Progenitor cell of endocrine pancreas (in vitro differentiated cells): Measurements from ENCODE around the gene SPRR2A. TPM values are rescaled to one million over a fixed set of nuclear protein-coding genes. Genes with fewer than 3 reads are reported as not detected.
"Not testable (repeated sequence)": the region's sequence is repeated elsewhere in the genome, so short reads cannot be mapped to it uniquely, and the experiment has no call there.

Source experiments
- DNase-seq: peaks from one replicate; pipeline ENCODE4 v3.0.0; 2021; ENCODE audit warnings: low spot score; ENCODE audit not compliant: unreplicated experiment
- H3K27ac Mint-ChIP-seq: 2 replicates; pipeline ENCODE4 v1.8.0; 2021; ENCODE audit warnings: mild to moderate bottlenecking, moderate library complexity, mixed read lengths
- H3K27me3 Mint-ChIP-seq: 2 replicates; pipeline ENCODE4 v1.8.0; 2021; ENCODE audit warnings: mixed read lengths
- H3K36me3 Mint-ChIP-seq: 2 replicates; pipeline ENCODE4 v1.8.0; 2022; ENCODE audit warnings: mixed read lengths; ENCODE audit not compliant: insufficient read depth
- H3K4me1 Mint-ChIP-seq: 2 replicates; pipeline ENCODE4 v1.8.0; 2021; ENCODE audit warnings: low read depth, mixed read lengths
- H3K4me3 Mint-ChIP-seq: 2 replicates; pipeline ENCODE4 v1.8.0; 2021; ENCODE audit warnings: low read depth, mild to moderate bottlenecking, moderate library complexity, mixed read lengths
- H3K9me3 Mint-ChIP-seq: 2 replicates; pipeline ENCODE4 v1.8.0; 2021; ENCODE audit warnings: low read depth, mixed read lengths
- total RNA-seq: library from RNA; stranded (reverse); gene quantifications from 2 replicates; pipeline ENCODE4 v1.2.1, GENCODE V29; 2021
- TF ChIP-seq, protein P1 (sequence below): fragments of 200-600 bp; sonication (generic); IDR thresholded peaks from one replicate; pipeline ENCODE4 v1.5.0; 2021; ENCODE audit warnings: antibody characterized with exemption, mild to moderate bottlenecking; ENCODE audit not compliant: unreplicated experiment

The SPRR2A gene
- total RNA-seq, 1 donor from 2014 or later = not detected

DNA sequence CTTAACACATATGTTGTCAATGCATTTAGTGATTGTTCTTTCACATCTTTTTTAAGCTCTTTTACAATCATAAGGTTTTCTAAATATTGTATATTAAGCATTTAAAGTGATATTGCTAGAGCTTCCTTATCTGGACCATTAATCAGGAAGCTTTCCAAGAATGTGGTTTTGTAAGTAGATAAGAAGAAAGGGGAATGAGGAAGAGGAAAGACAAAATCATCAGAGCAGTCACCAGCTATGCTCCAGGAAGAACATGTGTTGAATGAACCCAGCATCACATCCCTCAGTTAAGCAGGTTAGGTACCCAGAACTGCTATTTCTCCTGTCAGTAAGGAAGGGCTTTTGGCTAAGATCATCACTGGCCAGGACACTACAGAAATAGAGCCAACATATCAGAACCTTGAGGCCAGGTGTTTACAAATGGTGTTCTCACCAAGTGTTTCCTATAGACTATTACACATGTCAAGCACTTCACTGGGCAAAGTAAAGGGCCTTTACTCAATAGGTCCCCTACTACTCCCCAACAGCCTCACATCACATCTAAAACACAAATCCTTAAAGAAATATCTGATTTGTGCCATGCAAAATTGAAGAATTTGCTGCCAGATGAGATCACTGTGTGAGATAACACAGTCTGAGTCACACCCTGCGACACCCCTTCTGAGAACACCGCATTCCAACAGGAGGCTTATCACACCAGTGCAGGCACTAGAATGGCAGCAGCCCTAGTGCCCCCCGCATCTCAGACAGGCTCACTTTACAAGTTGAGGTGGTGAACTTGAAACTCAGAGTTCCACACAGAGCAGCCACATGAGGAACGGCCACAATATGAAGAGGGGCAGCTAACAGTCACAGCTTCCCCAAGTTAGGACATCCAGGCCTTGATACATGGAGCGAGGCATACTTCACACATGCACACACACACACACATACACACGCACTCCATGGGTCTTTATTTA, 1.8 kb upstream of the SPRR2A start:
- no peaks in the 10 kb centered on the region for H3K4me1 Mint-ChIP-seq
- DNase-seq = no peak
- no peaks in the 10 kb centered on the region for H3K9me3 Mint-ChIP-seq
- no peaks in the 10 kb centered on the region for H3K36me3 Mint-ChIP-seq
- no peak overlapping the region for H3K4me3 Mint-ChIP-seq
- peaks cover 9% of the 10 kb centered on the region for H3K27me3 Mint-ChIP-seq
- TF ChIP-seq, protein P1, sequence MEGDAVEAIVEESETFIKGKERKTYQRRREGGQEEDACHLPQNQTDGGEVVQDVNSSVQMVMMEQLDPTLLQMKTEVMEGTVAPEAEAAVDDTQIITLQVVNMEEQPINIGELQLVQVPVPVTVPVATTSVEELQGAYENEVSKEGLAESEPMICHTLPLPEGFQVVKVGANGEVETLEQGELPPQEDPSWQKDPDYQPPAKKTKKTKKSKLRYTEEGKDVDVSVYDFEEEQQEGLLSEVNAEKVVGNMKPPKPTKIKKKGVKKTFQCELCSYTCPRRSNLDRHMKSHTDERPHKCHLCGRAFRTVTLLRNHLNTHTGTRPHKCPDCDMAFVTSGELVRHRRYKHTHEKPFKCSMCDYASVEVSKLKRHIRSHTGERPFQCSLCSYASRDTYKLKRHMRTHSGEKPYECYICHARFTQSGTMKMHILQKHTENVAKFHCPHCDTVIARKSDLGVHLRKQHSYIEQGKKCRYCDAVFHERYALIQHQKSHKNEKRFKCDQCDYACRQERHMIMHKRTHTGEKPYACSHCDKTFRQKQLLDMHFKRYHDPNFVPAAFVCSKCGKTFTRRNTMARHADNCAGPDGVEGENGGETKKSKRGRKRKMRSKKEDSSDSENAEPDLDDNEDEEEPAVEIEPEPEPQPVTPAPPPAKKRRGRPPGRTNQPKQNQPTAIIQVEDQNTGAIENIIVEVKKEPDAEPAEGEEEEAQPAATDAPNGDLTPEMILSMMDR = no peak
- H3K27ac Mint-ChIP-seq = no peak overlapping the region

DNA sequence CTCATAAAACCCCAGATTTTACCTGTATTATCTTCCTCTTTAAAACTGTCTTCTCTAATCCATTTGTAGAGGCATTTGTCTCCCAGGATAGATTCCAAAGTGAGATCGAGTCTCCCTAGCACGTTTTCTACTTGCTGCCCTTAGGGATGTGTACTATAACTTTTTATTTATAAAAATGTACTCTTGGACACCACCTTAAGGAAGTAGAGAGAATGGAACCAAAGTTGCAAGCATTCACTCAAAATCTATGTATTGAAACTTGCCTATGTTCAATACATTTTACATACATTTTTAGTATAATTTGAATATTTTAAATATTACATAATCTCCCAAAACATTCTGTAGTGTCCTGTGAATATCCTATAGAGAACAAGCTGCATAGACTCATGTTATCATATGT, 842 bp upstream of the SPRR2A start:
- no peaks in the 10 kb centered on the region for H3K4me1 Mint-ChIP-seq
- TF ChIP-seq, protein P1 = no peak
- DNase-seq = no peak
- no peaks in the 10 kb centered on the region for H3K36me3 Mint-ChIP-seq
- H3K4me3 Mint-ChIP-seq = no peak overlapping the region
- no peaks in the 10 kb centered on the region for H3K9me3 Mint-ChIP-seq
- H3K27me3 Mint-ChIP-seq = peaks cover 9% of the 10 kb centered on the region
- no peak overlapping the region for H3K27ac Mint-ChIP-seq

DNA sequence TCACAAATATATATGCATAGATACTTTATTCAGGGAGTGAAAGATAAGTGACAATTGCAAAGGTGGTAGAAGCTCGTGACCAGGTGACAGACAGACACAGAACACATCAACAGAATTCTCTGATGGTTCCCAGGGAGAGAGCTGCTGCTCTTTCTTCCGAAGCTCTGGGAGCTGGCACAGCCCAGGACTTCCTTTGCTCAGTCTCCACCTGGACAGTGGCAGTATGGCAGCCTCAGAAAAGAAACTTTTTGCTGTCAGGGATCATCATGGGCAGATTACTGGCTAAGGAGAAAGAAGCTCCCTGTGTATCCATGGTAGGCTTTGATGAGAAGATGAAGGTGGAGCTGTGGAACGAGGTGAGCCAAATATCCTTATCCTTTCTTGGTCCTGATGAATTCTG, 1.2 kb downstream of the SPRR2A start:
- not testable (repeated sequence) for H3K27me3 Mint-ChIP-seq, H3K4me1 Mint-ChIP-seq, H3K9me3 Mint-ChIP-seq, H3K36me3 Mint-ChIP-seq, H3K27ac Mint-ChIP-seq, DNase-seq, H3K4me3 Mint-ChIP-seq

DNA sequence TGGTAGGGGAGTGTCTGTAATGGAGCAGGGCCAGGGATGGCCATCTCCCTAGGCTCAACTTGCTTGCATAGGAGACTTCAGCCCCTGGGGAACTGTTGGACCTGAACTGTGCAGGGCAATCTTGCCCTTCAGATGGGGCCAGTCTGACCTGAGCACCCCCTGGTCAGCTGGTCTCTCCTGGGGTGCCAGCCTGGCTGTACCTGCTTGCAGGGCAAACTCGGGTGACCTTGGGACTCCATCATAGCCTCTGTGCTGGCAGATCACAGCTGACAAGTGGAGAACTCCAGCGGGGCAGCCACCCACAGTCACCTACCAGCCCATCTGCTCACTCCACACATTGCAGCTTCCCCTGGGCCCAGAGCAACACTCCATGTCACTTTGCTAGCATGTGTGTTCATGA, 8.1 kb downstream of the SPRR2A start:
- Mint-ChIP-seq H3K4me3 (no peak overlapping the region), H3K4me1 (no peaks in the 10 kb centered on the region), H3K27me3 (peaks cover 6% of the 10 kb centered on the region), H3K9me3 (peaks cover 3% of the 10 kb centered on the region), H3K27ac (no peak overlapping the region), H3K36me3 (no peaks in the 10 kb centered on the region)
- TF ChIP-seq, protein P1 = no peak
- no peak for DNase-seq

DNA sequence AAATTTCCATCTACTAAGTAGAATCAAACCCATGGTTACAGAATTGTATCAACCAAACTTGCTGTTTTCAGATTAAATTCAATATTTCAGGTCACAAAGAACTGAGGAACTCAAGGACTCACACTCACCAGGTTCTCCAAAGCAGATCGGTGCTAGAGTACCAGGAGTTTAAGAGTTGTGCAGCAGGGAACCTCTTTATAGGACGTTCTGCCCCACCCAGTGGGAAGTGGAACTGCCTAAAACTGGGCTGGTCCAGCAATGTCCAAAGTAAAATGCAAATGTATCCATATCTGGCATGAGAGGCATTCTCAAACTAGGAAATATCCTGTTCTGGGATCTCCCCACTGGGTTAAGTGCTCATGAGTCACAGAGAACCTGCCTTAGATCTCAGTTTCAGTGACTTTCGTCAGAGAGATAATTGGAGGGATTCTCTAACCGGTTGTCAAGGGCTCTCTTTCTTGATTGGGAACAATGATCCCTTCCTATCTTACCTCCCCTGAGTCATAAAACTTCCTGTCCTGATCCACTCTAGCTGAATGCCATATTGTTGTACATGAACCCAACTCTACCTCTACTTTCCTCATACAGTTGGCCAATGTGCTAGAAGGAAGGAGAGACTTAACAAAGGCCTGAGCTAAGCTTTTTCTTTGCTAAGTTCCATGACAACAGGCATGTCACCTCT, 16.2 kb downstream of the SPRR2A start, which contains the start of gene SPRR2D:
Gene SPRR2D, minus strand, starts transcription at position 171 of the 682 bp plus-strand sequence. CDS start 774 bp downstream, outside the sequence.
- Mint-ChIP-seq H3K4me1 (no peaks in the 10 kb centered on the region), H3K27ac (no peak within 1 kb of the TSS), H3K27me3 (peaks cover 4% of the 10 kb centered on the region), H3K4me3 (no peak within 1 kb of the TSS), H3K36me3 (no peaks in the 10 kb centered on the region), H3K9me3 (no peaks in the 10 kb centered on the region)
- DNase-seq = no peak
- TF ChIP-seq, protein P1 = no peak
